Stomach (tissue), 4 donors: ENCODE results near the gene CCDC43.

Source experiments
- EP300 ChIP-seq: sonication (generic); formaldehyde crosslinking; IDR thresholded peaks from one replicate; pipeline ENCODE4 v1.6.1; 2017; ENCODE audit warnings: antibody characterized with exemption
- POLR2A ChIP-seq, 4 donors: fragments of 450-650 bp; IDR thresholded peaks; one replicate each; pipeline ENCODE4 v1.6.1; 2016; ENCODE audit warnings: antibody characterized with exemption in 4 of 4, control low read depth in 2 of 4, mild to moderate bottlenecking in 1 of 4, moderate library complexity in 1 of 4
- POLR2AphosphoS5 ChIP-seq, 3 donors: sonication (generic); formaldehyde crosslinking; IDR thresholded peaks; one replicate each; pipeline ENCODE4 v1.6.1; 2016; ENCODE audit warnings: antibody characterized with exemption in 3 of 3
- TF ChIP-seq, protein P1 (sequence below), 7 experiments: fragments of 450-650 bp in 4 of 7; fragments of 200-600 bp in 3 of 7; sonication (generic) in 3 of 7; IDR thresholded peaks; one replicate each; pipeline ENCODE4 v1.5.1; 2016 to 2019; ENCODE audit warnings: antibody characterized with exemption in 7 of 7, control low read depth in 2 of 7, mild to moderate bottlenecking in 1 of 7

DNA sequence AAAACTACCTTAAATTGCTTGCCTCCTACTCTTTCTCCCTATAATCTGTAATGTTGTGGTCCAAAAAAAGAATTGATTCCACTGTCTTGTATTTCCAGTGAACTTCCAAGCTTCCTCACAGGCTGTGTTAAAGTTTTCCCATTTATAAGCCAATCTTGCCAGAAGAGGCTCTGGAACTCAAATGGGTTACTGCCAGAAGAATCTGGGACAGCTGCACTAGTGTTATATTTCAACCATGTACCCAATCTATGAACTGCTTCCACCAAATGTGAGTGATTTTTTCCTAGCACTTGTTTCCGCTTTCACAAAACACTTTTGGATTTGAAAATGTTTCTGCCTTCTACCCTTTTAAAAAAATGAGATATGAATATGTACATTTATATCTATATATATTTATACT lies 1.8 kb downstream of the CCDC43 start:
- TF ChIP-seq, protein P1, sequence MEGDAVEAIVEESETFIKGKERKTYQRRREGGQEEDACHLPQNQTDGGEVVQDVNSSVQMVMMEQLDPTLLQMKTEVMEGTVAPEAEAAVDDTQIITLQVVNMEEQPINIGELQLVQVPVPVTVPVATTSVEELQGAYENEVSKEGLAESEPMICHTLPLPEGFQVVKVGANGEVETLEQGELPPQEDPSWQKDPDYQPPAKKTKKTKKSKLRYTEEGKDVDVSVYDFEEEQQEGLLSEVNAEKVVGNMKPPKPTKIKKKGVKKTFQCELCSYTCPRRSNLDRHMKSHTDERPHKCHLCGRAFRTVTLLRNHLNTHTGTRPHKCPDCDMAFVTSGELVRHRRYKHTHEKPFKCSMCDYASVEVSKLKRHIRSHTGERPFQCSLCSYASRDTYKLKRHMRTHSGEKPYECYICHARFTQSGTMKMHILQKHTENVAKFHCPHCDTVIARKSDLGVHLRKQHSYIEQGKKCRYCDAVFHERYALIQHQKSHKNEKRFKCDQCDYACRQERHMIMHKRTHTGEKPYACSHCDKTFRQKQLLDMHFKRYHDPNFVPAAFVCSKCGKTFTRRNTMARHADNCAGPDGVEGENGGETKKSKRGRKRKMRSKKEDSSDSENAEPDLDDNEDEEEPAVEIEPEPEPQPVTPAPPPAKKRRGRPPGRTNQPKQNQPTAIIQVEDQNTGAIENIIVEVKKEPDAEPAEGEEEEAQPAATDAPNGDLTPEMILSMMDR (IDR thresholded peaks at IDR 0.05): no peak
- TF ChIP-seq POLR2A (IDR thresholded peaks at IDR 0.05) (no peak), POLR2AphosphoS5 (IDR thresholded peaks at IDR 0.05) (no peak), EP300 (no peak)
